ENCODE data around the gene SYTL1.
A peak's percentile ranks its signal among the peaks of the same experiment; 100 is the strongest.

SYTL1 gene

GRCh38 chr1:27341525-27342252, at the start of gene SYTL1:
Gene SYTL1, plus strand, starts transcription at chr1:27342022. Its CDS starts 3,313 bp downstream, at chr1:27345335.
- peak; percentile 60 for DNase-seq

GRCh38 chr1:27292106-27292505, 49.7 kb upstream of the SYTL1 start:
- DNase-seq = no peak

GRCh38 chr1:27293915-27294314, 47.9 kb upstream of the SYTL1 start:
- DNase-seq = no peak

- DNase-seq = peak; percentile 76
Measured at GRCh38 chr1:27296773-27297291, 45.0 kb upstream of the SYTL1 start.

GRCh38 chr1:27297903-27298302, 43.9 kb upstream of the SYTL1 start:
- DNase-seq = no peak

- DNase-seq = peak; percentile 59
Measured at GRCh38 chr1:27298632-27299384, 43.0 kb upstream of the SYTL1 start.

- DNase-seq = peak; percentile 89
Measured at GRCh38 chr1:27299385-27300271, 42.2 kb upstream of the SYTL1 start.

- DNase-seq = peak; percentile 95
Measured at GRCh38 chr1:27300341-27301051, 41.3 kb upstream of the SYTL1 start.

- DNase-seq = peak; percentile 43
Measured at GRCh38 chr1:27301052-27301422, 40.8 kb upstream of the SYTL1 start.

- DNase-seq = no peak
Measured at GRCh38 chr1:27301582-27302199, 40.1 kb upstream of the SYTL1 start.

- DNase-seq = no peak
Measured at GRCh38 chr1:27302612-27303011, 39.2 kb upstream of the SYTL1 start.

- no peak for DNase-seq
Measured at GRCh38 chr1:27303509-27303908, 38.3 kb upstream of the SYTL1 start.

- DNase-seq = no peak
Measured at GRCh38 chr1:27306071-27306470, 35.8 kb upstream of the SYTL1 start.

- DNase-seq = no peak
Measured at GRCh38 chr1:27306892-27307761, 34.7 kb upstream of the SYTL1 start.

GRCh38 chr1:27307874-27308598, 33.8 kb upstream of the SYTL1 start:
- no peak for DNase-seq

- no peak for DNase-seq
Measured at GRCh38 chr1:27314169-27314568, 27.7 kb upstream of the SYTL1 start.

GRCh38 chr1:27314737-27315136, 27.1 kb upstream of the SYTL1 start:
- no peak for DNase-seq

GRCh38 chr1:27316860-27317259, 25.0 kb upstream of the SYTL1 start:
- no peak for DNase-seq

GRCh38 chr1:27318136-27318535, 23.7 kb upstream of the SYTL1 start:
- no peak for DNase-seq

- DNase-seq = no peak
Measured at GRCh38 chr1:27318596-27318995, 23.2 kb upstream of the SYTL1 start.
